Measurements from ENCODE around the gene GABPB1. TPM values are rescaled to one million over a fixed set of nuclear protein-coding genes. Genes with fewer than 3 reads are reported as not detected.

GABPB1 gene
- total RNA-seq, 1 experiment from 2014 or later, result 38.5 TPM

- no peaks in the 10 kb centered on the region for H3K27me3 Mint-ChIP-seq (ENCODE audit: insufficient read depth, unreplicated experiment)
- no peak overlapping the region for H3K27ac Mint-ChIP-seq (ENCODE audit: low read depth, unreplicated experiment)
- H3K4me3 Mint-ChIP-seq (ENCODE audit: unreplicated experiment), result no peak overlapping the region
- no peaks in the 10 kb centered on the region for H3K4me1 Mint-ChIP-seq (ENCODE audit: insufficient read depth, unreplicated experiment)
- peaks cover 6% of the 10 kb centered on the region for H3K36me3 Mint-ChIP-seq (ENCODE audit: insufficient read depth, unreplicated experiment)
- ChIA-PET CTCF (no interaction called here), POLR2A (no interaction called here)
- TF ChIP-seq CTCF (IDR thresholded peaks at IDR 0.05; ENCODE audit: unreplicated experiment), result no peak
- no peak for DNase-seq (ENCODE audit: unreplicated experiment)
- intact Hi-C loops (cut with micrococcal nuclease), result no loop called here
- BruUV-seq (replicated peaks), result no TSS peak
- no peaks in the 10 kb centered on the region for H3K9me3 Mint-ChIP-seq (ENCODE audit: unreplicated experiment)
These were observed 127.9 kb downstream of the GABPB1 start for GRCh38 chr15:50227076-50227475.

DNA sequence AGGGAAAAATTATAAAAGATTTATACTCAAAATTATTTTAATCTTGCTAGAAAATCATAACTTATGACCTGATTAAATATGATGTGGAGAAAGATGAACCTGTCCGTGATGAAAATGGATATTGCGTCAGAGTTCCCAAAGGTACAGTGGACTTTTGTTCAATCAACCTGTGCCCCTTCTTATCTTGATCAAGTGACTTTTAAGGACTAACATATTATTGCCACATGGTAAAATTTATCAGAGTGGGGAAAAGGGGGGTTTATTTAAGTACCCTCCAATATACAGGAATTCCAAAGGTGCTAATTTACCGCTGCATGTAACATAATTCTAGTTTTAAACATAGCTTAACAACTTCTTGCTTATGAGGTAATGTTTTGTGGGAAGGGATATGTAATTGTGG lies 129.1 kb downstream of the GABPB1 start:
- Mint-ChIP-seq H3K36me3 (ENCODE audit: insufficient read depth, unreplicated experiment) (peaks cover 6% of the 10 kb centered on the region), H3K9me3 (ENCODE audit: unreplicated experiment) (no peaks in the 10 kb centered on the region), H3K4me3 (ENCODE audit: unreplicated experiment) (no peak overlapping the region), H3K4me1 (ENCODE audit: insufficient read depth, unreplicated experiment) (no peaks in the 10 kb centered on the region), H3K27me3 (ENCODE audit: insufficient read depth, unreplicated experiment) (no peaks in the 10 kb centered on the region), H3K27ac (ENCODE audit: low read depth, unreplicated experiment) (no peak overlapping the region)
- no peak for DNase-seq (ENCODE audit: unreplicated experiment)
- ChIA-PET POLR2A (interaction anchor here (1.1 kb wide), 1 partner anchor 9 kb away, joined by 4 read pairs; no protein-coding TSS in a partner anchor), CTCF (no interaction called here)
- no TSS peak for BruUV-seq (replicated peaks)
- no peak for TF ChIP-seq CTCF (IDR thresholded peaks at IDR 0.05; ENCODE audit: unreplicated experiment)
- intact Hi-C loops (cut with micrococcal nuclease), result no loop called here

Other genes starting within 250 kb of the GABPB1 start
- not detected in 2 replicates for gene ATP8B4, start 236.0 kb downstream of the GABPB1 start, total RNA-seq (2022)
- gene SLC27A2, start 173.0 kb downstream of the GABPB1 start, total RNA-seq (2022), result 0.64 and 0.84 TPM in 2 replicates
- gene HDC, start 89.5 kb downstream of the GABPB1 start, total RNA-seq (2022), result not detected in 2 replicates
- 67.6 and 72.7 TPM in 2 replicates for gene USP8, start 69.2 kb upstream of the GABPB1 start, total RNA-seq (2022)
- gene USP50, start 191.5 kb upstream of the GABPB1 start, total RNA-seq (2022), result not detected in 2 replicates